ENCODE data around the gene KCNIP1.

- TF ChIP-seq ZNF639 (tag by site-specific recombination; IDR thresholded peaks at IDR 0.05), result no peak
- no peak for TF ChIP-seq CTCF (tag by site-specific recombination; IDR thresholded peaks at IDR 0.05)
- TF ChIP-seq YY1 (tag by site-specific recombination; IDR thresholded peaks at IDR 0.05), result no peak
- no peak for TF ChIP-seq ZBTB11 (tag by site-specific recombination; conservative IDR thresholded peaks at IDR 0.05; ENCODE audit: low read depth)
- TF ChIP-seq ZNF146 (tag by site-specific recombination; IDR thresholded peaks at IDR 0.05), result no peak
- no peak for TF ChIP-seq ZFP37 (tag by site-specific recombination; IDR thresholded peaks at IDR 0.05)
- TF ChIP-seq ZNF624 (tag by site-specific recombination; IDR thresholded peaks at IDR 0.05), result no peak
- no peak for TF ChIP-seq ZNF223 (tag by site-specific recombination; IDR thresholded peaks at IDR 0.05)
- TF ChIP-seq REPIN1 (tag by site-specific recombination; IDR thresholded peaks at IDR 0.05; ENCODE audit: low read depth), result no peak
- TF ChIP-seq ZNF660 (tag by site-specific recombination; IDR thresholded peaks at IDR 0.05), result no peak
- TF ChIP-seq ZNF76 (tag by site-specific recombination; IDR thresholded peaks at IDR 0.05; ENCODE audit: borderline replicate concordance, low read depth), result no peak
- no peak for TF ChIP-seq ZNF114 (tag by site-specific recombination; IDR thresholded peaks at IDR 0.05)
Observed at GRCh38 chr5:170464280-170465127, 39.3 kb upstream of the KCNIP1 start.

Data from HEK293 (cell line).